Panc1 (cell line): ENCODE data around the gene NMD3. TPM values are rescaled to one million over a fixed set of nuclear protein-coding genes. Genes with fewer than 3 reads are reported as not detected.

Experiments used
- ATAC-seq: fragments of 200-7000 bp; cut with Tn5 transposase; 2 replicates; pipeline ENCODE4 v1.9.1; 2020; ENCODE audit warnings: mild to moderate bottlenecking, moderate library complexity
- BruUV-seq: library from RNA; stranded (reverse); fragments of 400-500 nt; replicated peaks from 2 replicates; lab custom pipeline; 2021; lab: Mats Ljungman, UMichigan
- CTCF ChIA-PET: fragments of 300-600 bp; sonication (Branson Sonifier 250); formaldehyde crosslinking; loops from one replicate; lab custom pipeline; 2022; ENCODE audit warnings: antibody characterized with exemption; lab: Charles Lee
- POLR2A ChIA-PET: fragments of 300-600 bp; sonication (Branson Sonifier 250); formaldehyde crosslinking; loops from one replicate; lab custom pipeline; 2022; ENCODE audit warnings: antibody characterized with exemption; lab: Charles Lee
- DNase-seq: peaks from one replicate; pipeline ENCODE4 v3.0.0-alpha.2; 2010; ENCODE audit warnings: low read depth, low spot score
- H3K27ac ChIP-seq: 2 replicates; pipeline ENCODE4 v1.5.1; 2011; ENCODE audit warnings: mild to moderate bottlenecking, low read length, inconsistent platforms
- H3K27me3 ChIP-seq: fragments of 200-500 bp; sonication (Bioruptor generic); 2 replicates; pipeline ENCODE4 v1.6.0; 2014; ENCODE audit warnings: low read length, inconsistent platforms; ENCODE audit not compliant: control insufficient read depth, insufficient read depth
- H3K36me3 ChIP-seq: fragments of 200-500 bp; sonication (Bioruptor generic); 2 replicates; pipeline ENCODE4 v1.5.1; 2014; ENCODE audit warnings: inconsistent platforms, mild to moderate bottlenecking, low read length, moderate library complexity; ENCODE audit not compliant: control insufficient read depth, insufficient read depth
- H3K4me1 ChIP-seq: 2 replicates; pipeline ENCODE4 v1.5.1; 2011; ENCODE audit warnings: inconsistent platforms, mild to moderate bottlenecking, low read length, moderate library complexity; ENCODE audit not compliant: control insufficient read depth, insufficient read depth
- H3K4me3 ChIP-seq, 2 experiments: 2 replicates each; pipeline ENCODE4 v1.5.1; 2011 to 2012; ENCODE audit warnings: low read depth in 2 of 2, low read length in 2 of 2, mild to moderate bottlenecking in 2 of 2, inconsistent platforms in 1 of 2, moderate library complexity in 1 of 2
- H3K9me3 ChIP-seq: fragments of 200-500 bp; sonication (Bioruptor generic); 2 replicates; pipeline ENCODE4 v1.5.1; 2014; ENCODE audit warnings: low read depth, mild to moderate bottlenecking, inconsistent platforms, low read length, moderate library complexity; ENCODE audit not compliant: control insufficient read depth, insufficient read depth
- CTCF ChIP-seq: fragments of 450-650 bp; IDR thresholded peaks from 2 replicates; pipeline ENCODE4 v1.5.1; 2017; ENCODE audit warnings: mild to moderate bottlenecking
- POLR2AphosphoS5 ChIP-seq: IDR thresholded peaks from 2 replicates; pipeline ENCODE4 v1.6.1; 2012; ENCODE audit warnings: mild to moderate bottlenecking, low read depth, low read length, moderate library complexity
- SIN3A ChIP-seq: IDR thresholded peaks from 2 replicates; pipeline ENCODE4 v1.6.1; 2012; ENCODE audit warnings: low read depth, mild to moderate bottlenecking, low read length, moderate library complexity, borderline replicate concordance; ENCODE audit not compliant: insufficient read depth
- TCF7L2 ChIP-seq: IDR thresholded peaks from 2 replicates; pipeline ENCODE4 v1.6.1; 2011; ENCODE audit warnings: mild to moderate bottlenecking, low read depth, low read length, inconsistent platforms
- in situ Hi-C: cut with HindIII; loops from 2 replicates; pipeline ENCODE4 v1.10.0; 2016; ENCODE audit warnings: low sequenced_read_pairs, low pct_unique_long_range_greater_than_20kb
- intact Hi-C: fragments of 100-400 bp; cut with micrococcal nuclease; formaldehyde crosslinking; loops from one replicate; pipeline ENCODE4 v1.10.0; 2022; ENCODE audit not compliant: unreplicated experiment
- total RNA-seq: library from RNA; stranded (reverse); gene quantifications from one replicate; pipeline ENCODE4 v1.2.1, GENCODE V29; 2021; ENCODE audit not compliant: unreplicated experiment
- TF ChIP-seq, protein P1 (sequence below), 2 experiments: IDR thresholded peaks; 2 replicates each; pipeline ENCODE4 v1.6.1; 2011 to 2012; ENCODE audit warnings: low read depth in 2 of 2, control low read depth in 1 of 2, low read length in 1 of 2, mild to moderate bottlenecking in 1 of 2, moderate library complexity in 1 of 2; ENCODE audit not compliant: insufficient read depth in 1 of 2

NMD3 gene
- total RNA-seq, 1 experiment from 2014 or later, result 64.6 TPM

- H3K4me1 ChIP-seq, result no peaks in the 10 kb centered on the region
- DNase-seq, result no peak
- in situ Hi-C loops, result no loop called here
- intact Hi-C loops, result no loop called here
- no peak for TF ChIP-seq SIN3A
- no peak for TF ChIP-seq TCF7L2
- no peak for TF ChIP-seq CTCF
- TF ChIP-seq POLR2AphosphoS5, result no peak
- TF ChIP-seq, protein P1, sequence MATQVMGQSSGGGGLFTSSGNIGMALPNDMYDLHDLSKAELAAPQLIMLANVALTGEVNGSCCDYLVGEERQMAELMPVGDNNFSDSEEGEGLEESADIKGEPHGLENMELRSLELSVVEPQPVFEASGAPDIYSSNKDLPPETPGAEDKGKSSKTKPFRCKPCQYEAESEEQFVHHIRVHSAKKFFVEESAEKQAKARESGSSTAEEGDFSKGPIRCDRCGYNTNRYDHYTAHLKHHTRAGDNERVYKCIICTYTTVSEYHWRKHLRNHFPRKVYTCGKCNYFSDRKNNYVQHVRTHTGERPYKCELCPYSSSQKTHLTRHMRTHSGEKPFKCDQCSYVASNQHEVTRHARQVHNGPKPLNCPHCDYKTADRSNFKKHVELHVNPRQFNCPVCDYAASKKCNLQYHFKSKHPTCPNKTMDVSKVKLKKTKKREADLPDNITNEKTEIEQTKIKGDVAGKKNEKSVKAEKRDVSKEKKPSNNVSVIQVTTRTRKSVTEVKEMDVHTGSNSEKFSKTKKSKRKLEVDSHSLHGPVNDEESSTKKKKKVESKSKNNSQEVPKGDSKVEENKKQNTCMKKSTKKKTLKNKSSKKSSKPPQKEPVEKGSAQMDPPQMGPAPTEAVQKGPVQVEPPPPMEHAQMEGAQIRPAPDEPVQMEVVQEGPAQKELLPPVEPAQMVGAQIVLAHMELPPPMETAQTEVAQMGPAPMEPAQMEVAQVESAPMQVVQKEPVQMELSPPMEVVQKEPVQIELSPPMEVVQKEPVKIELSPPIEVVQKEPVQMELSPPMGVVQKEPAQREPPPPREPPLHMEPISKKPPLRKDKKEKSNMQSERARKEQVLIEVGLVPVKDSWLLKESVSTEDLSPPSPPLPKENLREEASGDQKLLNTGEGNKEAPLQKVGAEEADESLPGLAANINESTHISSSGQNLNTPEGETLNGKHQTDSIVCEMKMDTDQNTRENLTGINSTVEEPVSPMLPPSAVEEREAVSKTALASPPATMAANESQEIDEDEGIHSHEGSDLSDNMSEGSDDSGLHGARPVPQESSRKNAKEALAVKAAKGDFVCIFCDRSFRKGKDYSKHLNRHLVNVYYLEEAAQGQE (IDR thresholded peaks at IDR 0.05; ENCODE audit: insufficient read depth in 1 of 2, low read depth in 2 of 2, low read length in 1 of 2), result no peak
- H3K9me3 ChIP-seq, result peaks cover 17% of the 10 kb centered on the region
- H3K27me3 ChIP-seq, result no peaks in the 10 kb centered on the region
- H3K4me3 ChIP-seq, result no peak overlapping the region
- no peaks in the 10 kb centered on the region for H3K36me3 ChIP-seq
- POLR2A ChIA-PET, result no interaction called here
- BruUV-seq, result no TSS peak
- no peak for ATAC-seq
- H3K27ac ChIP-seq, result no peak overlapping the region
- CTCF ChIA-PET, result no interaction called here
Observed at GRCh38 chr3:161295325-161295724, 74.2 kb downstream of the NMD3 start.

GRCh38 chr3:161296814-161297213 is 75.7 kb downstream of the NMD3 start:
- POLR2A ChIA-PET, result no interaction called here
- DNase-seq (no peak), ATAC-seq (no peak)
- intact Hi-C loops, result no loop called here
- no peaks in the 10 kb centered on the region for H3K27me3 ChIP-seq
- CTCF ChIA-PET, result no interaction called here
- H3K9me3 ChIP-seq, result peaks cover 17% of the 10 kb centered on the region
- no peak overlapping the region for H3K4me3 ChIP-seq
- H3K4me1 ChIP-seq, result no peaks in the 10 kb centered on the region
- TF ChIP-seq SIN3A (no peak), CTCF (no peak), POLR2AphosphoS5 (no peak), TCF7L2 (no peak)
- TF ChIP-seq, protein P1 (IDR thresholded peaks at IDR 0.05; ENCODE audit: insufficient read depth in 1 of 2, low read depth in 2 of 2, low read length in 1 of 2), result no peak
- no peaks in the 10 kb centered on the region for H3K36me3 ChIP-seq
- H3K27ac ChIP-seq, result no peak overlapping the region
- no TSS peak for BruUV-seq
- in situ Hi-C loops, result no loop called here

Other genes starting within 250 kb of the NMD3 start
- gene B3GALNT1, start 116.0 kb upstream of the NMD3 start, total RNA-seq, result 31.1 TPM
- gene SPTSSB, start 150.2 kb downstream of the NMD3 start, total RNA-seq, result 3.7 TPM